ENCODE measurements around the gene TRAPPC2L.

DNA sequence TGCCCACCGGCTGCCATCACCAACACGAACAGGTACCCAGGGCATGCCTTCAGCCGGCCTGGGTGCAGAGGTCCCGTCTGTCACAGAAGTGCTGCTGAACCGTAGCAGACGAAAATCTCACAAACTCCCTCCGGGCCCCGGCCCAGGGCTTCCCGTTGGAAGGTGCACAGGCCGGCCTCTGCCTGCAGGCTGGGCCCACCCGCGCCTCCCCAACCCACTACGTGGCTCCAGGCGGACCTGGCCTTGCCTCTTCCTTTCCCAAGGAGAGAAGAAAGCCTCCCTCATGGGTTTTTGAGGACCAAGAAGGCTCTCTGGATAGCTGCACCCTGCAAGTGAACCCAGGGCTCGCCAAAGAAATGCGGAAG lies 55.0 kb downstream of the TRAPPC2L start:
- TF ChIP-seq CTCF (IDR thresholded peaks at IDR 0.05; ENCODE audit: low read length) (no peak), EZH2phosphoT487 (IDR thresholded peaks at IDR 0.05; ENCODE audit: low read length) (no peak)
